Cardiac fibroblast (primary cell): ENCODE measurements around the gene SLC4A5.
A peak's percentile ranks its signal among the peaks of the same experiment; 100 is the strongest.

Experiments
- DNase-seq, 2 donors: peaks; one replicate each; pipeline versions ENCODE4 v3.0.0 to v3.0.0-alpha.2; 2010; ENCODE audit warnings: low read depth in 2 of 2
- H3K4me3 ChIP-seq, 2 donors: replicated peaks in 1 of 2; 1 replicate in 1 of 2; 2 replicates in 1 of 2; pipeline ENCODE4 v1.5.1; 2011; ENCODE audit warnings: low read depth in 2 of 2, low read length in 2 of 2, mild to moderate bottlenecking in 2 of 2, moderate library complexity in 1 of 2
- TF ChIP-seq, protein P1 (sequence below): IDR thresholded peaks from one replicate; pipeline ENCODE4 v1.5.1; 2011; ENCODE audit warnings: low read depth, mild to moderate bottlenecking, low read length, inconsistent platforms

The SLC4A5 gene

DNA sequence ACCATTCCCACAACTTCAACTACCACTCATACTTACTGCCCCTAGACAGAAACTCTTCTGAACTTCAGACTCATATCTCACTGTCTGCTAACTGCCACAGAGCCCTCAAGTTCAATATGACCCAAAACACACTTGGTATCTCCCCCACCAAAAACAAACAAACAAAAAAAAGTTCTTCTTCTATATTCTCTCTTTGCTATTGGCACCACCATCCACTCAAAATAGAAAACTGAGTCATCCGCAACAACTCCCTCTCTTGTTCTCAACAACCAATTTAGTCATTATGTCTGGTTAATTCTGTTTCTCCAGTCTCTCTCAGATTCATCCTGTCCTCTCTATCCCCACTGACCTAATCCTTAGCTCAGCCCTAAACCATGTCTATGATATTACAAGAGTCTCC is 44.1 kb upstream of the SLC4A5 start:
- peak in 1 of 2 donors; percentile 68 for DNase-seq
- TF ChIP-seq, protein P1, sequence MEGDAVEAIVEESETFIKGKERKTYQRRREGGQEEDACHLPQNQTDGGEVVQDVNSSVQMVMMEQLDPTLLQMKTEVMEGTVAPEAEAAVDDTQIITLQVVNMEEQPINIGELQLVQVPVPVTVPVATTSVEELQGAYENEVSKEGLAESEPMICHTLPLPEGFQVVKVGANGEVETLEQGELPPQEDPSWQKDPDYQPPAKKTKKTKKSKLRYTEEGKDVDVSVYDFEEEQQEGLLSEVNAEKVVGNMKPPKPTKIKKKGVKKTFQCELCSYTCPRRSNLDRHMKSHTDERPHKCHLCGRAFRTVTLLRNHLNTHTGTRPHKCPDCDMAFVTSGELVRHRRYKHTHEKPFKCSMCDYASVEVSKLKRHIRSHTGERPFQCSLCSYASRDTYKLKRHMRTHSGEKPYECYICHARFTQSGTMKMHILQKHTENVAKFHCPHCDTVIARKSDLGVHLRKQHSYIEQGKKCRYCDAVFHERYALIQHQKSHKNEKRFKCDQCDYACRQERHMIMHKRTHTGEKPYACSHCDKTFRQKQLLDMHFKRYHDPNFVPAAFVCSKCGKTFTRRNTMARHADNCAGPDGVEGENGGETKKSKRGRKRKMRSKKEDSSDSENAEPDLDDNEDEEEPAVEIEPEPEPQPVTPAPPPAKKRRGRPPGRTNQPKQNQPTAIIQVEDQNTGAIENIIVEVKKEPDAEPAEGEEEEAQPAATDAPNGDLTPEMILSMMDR: no peak
- H3K4me3 ChIP-seq: no peak overlapping the region

DNA sequence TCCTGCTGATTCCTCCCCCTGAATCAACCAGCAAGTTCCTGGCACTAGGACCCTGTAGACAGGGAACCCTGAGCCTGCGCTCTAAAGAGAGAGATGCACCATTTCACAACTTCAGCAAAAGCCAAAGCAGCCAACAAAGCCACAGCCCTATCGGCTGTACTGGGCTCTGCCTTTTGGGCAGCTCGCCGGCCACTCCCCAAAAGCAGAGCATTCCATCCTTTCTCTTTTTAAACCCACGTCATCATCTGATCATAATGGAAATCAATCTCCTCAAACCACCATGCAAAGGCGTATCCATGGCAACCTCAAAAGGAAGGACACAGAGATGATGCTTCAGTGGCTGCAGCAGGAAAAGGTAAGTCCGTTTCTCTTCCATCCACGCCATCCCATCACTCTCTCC is 42.2 kb upstream of the SLC4A5 start:
- TF ChIP-seq, protein P1: no peak
- peak; percentile 13 to 17 for DNase-seq
- H3K4me3 ChIP-seq: no peak overlapping the region

DNA sequence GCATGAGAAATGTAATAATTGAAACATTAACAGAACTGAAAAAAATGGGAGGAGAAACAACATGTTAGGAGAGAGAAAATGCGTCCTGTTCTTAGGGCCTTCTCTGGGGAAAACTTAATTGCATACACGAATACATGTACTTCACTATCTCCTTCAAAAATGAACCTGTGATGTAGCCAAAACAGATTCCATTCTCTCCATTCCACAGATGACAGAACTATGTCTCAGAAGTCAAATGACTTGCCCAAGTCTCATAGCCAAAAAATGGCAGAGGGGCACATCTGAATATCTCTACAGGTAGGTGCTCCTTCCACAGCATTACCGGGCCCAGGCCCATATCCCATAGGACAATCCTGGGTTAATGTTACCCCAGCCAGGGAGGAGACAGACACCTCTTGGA is 40.8 kb upstream of the SLC4A5 start:
- DNase-seq: peak; percentile 43 to 65
- TF ChIP-seq, protein P1: no peak
- no peak overlapping the region for H3K4me3 ChIP-seq

DNA sequence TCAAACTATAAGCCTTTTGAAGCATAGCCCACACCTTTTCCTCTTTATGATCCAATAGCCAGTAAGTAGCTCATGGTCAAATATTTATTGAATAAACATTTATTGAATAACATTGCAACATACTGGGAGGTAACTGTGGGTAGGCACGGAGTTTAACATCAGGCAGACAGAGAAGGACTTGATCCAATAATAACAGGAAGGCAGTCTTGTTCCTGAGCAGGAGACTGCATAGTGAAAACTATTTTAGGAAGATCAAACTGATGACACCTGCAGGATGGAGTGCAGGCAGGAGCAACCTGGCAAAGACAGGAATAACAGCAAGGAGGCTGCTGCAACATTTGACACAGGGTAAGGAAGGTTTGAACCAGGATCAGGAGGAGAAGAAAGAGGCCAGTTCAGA is 40.0 kb upstream of the SLC4A5 start:
- TF ChIP-seq, protein P1: no peak
- no peak overlapping the region for H3K4me3 ChIP-seq
- peak; percentile 49 to 83 for DNase-seq

DNA sequence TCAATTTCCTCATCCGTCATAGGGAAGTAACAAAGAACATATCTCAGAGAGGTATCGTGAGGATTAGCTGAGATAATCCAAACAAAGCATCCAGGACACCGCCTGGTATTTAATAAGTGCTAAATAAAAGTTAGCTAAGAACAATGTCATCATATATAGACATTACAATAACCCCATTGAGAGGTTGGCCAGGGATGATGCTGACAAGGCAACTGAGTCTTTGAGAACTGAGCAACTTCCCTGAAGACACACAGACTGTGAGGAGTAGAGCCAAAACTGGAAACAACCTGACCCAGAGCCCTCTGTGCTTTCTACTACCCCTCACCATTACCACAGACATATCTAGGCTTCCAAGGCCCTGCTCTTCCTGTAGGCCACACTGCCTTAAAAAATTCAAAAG is 38.5 kb upstream of the SLC4A5 start:
- no peak for DNase-seq
- no peak overlapping the region for H3K4me3 ChIP-seq
- TF ChIP-seq, protein P1: no peak

DNA sequence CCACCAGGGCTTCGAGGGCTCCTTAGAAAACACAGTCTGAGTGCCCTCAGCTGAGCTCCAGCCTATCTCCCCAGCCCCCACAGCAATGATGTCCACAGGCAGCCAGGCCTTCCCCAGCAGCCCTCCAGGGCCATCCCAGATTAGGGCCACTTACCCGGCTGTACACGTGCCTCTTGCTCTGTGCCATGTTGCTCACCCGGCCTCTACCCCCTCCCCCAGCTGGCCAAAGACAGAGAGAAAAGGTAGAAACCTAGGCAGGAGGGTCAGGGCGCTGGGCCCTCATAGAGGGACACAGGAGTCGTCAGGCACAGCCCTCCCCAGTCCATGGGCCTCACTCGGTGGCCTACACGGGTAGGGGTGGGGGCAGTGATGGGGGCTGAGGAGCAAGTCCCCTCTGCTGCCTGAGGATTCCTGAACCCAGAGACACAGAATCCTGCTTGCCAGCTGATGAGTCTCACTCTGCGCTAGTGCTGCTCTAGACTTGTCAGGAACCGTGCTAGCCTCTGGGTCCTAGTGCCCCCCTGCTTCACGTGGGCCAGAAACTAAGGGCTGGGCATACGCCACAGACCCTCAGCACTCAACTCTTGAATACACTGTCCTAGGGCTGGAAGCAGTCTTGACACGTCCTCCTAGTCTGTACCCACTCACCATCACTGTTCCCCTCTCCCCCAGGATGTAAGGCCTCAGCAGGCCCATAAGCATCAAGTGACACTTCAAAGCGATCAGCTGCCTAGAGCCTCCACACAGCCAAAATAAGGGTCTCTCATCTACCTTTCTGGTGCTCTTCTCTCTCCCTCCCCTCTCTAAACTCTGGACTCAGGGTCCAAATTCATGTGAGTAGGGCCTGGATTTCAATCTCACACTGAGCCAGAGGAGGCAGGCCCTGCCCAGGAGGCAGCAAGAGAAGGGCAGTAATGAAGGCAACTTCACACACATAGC is 36.9 kb upstream of the SLC4A5 start, which contains the start of gene DCTN1:
Gene DCTN1, minus strand, starts transcription at position 461 of the 939 bp plus-strand sequence. Its CDS starts 274 bp downstream, at position 187.
- TF ChIP-seq, protein P1: no peak
- peak within 1 kb of the TSS; percentile 47 to 49 for H3K4me3 ChIP-seq
- DNase-seq: peak; percentile 71 to 72
